GM19239 (cell line): ENCODE measurements around the gene CALR.

Experiments
- DNase-seq: peaks from one replicate; pipeline ENCODE4 v3.0.0; 2011; ENCODE audit warnings: low spot score; ENCODE audit not compliant: insufficient read length
- FAIRE-seq: peaks from 2 replicates; lab custom pipeline; 2011; peaks lifted over from hg19 to GRCh38; lab: Jason Lieb, UNC

Gene CALR

DNA sequence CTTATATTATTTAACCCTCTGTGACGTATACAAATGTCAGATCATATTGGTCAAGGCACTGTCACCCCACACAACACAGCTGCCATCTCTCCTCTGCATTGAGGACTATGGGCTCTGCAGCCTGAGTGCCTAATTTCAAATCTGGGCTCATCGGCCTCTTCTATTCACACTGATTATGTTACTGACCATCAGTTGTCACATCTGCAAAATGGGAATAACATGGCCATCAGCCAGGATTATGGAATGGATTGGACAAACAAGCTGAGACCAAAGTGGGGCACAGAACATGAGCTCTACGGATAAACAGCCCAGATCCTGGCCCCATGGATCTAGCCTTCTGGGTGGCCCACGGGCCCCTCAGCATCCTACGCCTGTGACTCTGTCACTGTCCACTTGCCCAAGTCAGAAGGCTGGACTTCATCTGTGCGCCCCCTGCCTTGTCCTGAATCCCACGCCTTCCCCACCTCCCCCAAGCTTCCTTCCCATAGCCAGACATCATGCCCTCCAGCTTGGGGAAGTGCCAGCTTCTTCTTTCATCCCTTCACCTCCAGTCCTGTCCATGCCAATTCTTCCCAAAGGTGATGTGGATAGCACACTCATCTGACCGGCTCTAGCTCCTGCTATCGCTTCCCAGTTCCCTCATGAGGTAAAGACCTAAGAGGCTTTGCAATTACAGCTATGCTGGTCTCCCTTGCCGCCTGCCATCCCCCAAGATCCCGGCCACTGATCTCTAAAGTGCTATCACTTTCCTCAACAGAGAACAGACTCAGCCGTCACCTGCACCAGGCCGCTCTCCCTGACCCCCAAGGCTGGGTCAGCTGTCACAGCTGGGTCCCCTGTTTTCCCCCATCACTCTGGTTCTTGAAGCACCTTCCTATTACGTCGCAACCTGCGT, 5.8 kb upstream of the CALR start:
- FAIRE-seq (no peak), DNase-seq (no peak)

DNA sequence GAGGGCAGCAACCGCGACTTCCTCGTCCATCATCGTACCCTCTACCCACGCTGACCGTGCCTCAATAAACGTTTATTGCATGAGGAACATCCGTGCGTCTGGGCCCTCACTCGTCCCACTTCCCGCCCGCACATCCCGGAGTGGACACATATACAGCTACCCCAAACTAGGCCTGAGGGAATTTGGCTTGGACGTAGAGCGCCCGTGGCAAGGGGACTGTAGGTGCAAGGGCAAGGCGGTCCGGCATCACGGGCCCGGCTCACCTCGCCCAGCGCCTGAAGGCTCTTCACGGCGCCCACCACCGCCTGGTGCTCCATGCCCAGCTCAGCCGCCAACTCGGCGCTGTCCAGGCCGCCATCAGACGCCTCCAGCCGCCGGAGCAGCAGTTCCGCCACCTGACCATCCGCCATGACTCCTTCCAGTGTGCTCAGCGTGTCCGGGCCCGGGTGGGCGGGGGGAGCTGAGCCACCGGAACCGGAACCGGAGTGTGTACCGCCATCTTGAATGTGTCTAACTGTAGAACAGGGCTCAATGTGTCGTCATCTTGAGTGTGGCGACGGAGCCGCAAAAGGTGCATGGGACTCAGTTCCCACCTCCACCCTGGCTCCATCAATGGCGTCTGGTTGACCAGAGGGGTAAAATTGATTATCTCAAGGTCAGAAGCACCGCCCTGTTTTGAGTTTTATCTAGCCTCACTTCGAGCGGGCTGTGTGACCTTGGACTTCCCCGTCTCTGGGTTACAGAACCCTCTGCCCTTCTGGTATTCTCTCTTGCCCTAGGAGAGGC, 4.9 kb upstream of the CALR start, which contains the start of gene FARSA:
Gene FARSA (minus strand): TSS at position 425 of the 786 bp plus-strand sequence. CDS start 15 bp downstream, at position 410.
- FAIRE-seq (peak; percentile 95), DNase-seq (peak; percentile 90)

DNA sequence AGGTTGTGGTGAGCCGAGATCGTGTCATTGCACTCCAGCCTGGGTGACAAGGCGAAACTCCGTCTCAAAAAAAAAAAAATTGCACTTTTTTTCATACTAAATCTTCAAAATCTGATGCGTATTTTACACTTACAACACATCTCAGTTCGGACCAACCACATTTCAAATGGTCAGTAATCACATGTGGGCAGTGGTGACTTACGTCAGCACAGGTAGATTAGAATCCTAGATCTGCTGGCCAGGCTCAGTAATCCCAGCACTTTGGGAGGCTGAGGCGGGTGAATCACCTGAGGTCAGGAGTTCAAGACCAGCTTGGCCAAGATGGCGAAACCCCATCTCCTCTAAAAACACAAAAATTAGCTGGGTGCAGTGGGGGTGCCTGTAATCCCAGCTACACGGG, 3.3 kb upstream of the CALR start:
- no peak for FAIRE-seq
- no peak for DNase-seq

DNA sequence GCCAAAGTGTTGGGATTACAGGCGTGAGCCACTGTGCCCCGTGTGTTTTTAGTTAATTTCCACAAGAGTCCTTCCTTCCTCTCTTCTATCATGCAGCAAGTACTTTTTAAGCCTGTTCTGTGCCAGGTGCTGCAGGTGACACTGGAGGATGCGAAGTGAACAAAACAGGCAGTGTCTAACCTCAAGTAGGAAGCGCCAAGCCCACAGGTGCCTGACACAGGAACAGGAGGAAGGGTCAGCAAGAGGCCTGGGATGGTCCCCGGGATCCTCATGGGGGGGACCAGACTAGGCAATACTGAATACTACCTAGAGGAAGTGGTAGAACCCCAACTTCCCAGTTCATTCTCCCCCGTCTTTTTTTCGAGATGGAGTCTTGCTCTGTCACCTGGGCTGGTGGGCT, 1.8 kb upstream of the CALR start:
- no peak for DNase-seq
- no peak for FAIRE-seq

DNA sequence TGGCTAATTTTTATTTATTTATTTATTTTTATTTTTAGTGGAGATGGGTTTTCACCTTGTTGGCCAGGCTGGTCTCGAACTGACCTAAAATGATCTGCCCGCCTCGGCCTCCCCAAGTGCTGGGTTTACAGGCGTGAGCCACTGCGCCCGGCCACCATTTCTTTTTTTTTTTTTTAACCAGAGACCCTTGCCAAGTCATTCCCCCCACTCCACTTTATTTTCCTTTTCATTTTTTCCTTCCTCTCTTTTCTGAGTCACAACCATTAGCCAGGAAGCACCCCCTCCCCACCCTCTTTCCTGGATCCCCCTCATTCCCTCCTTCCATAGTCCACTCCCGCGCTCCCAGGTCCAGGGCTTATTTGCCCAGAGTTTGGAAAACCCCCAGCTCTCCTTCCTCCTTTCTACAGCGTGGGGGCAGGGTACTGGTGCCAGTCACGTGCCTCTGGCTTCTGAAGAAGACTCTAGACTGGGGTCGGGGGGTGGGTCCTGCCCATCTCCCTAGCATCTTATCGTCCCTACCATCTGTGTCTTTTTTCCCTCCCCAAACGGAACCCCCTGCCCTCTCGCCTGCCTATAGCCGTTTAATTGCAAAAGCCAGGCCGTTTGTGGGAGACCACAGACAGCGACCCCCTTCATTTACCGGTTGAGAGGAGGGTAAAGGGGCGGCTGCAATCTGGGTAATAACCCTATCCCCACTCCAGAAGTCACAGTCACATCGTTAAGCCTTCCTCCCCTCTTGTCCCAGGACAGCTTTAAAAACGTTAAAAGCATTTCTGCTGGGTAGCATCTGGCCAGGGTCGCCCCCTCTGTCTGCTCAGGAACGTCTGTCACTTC, 1.1 kb upstream of the CALR start:
- FAIRE-seq: peak; percentile 23

DNA sequence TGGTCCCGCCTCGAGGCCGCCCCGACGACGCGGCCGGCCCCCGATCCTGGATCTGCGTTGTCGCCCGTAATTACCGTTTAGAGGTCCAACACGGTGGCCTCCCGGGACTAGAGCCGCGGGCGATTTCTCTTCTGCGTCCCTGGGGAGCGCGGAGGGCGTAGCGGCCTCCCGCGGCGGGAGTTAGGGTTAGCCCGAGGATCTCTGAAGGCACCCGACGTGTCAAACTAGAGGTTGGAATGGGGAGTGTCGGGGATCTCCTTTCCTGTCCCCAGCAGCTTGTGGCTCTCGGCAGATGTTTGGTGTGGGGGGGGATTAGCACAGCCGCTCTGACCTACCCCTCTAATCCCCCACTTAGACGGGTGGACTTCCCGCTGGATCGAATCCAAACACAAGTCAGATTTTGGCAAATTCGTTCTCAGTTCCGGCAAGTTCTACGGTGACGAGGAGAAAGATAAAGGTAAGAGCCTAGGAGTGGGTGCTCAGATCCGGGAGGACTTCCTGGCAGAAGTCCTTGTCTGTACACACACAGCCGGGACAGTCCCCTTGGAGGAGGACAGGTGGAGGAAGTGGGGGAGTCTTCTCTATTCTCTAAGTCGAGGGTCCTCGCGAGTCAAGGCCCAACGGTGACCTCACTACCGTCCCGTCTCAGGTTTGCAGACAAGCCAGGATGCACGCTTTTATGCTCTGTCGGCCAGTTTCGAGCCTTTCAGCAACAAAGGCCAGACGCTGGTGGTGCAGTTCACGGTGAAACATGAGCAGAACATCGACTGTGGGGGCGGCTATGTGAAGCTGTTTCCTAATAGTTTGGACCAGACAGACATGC, 581 bp downstream of the CALR start:
- FAIRE-seq (peak; percentile 76), DNase-seq (no peak)

More for the DNA sequence above, 1.1 kb upstream of the CALR start:
- no peak for DNase-seq

DNA sequence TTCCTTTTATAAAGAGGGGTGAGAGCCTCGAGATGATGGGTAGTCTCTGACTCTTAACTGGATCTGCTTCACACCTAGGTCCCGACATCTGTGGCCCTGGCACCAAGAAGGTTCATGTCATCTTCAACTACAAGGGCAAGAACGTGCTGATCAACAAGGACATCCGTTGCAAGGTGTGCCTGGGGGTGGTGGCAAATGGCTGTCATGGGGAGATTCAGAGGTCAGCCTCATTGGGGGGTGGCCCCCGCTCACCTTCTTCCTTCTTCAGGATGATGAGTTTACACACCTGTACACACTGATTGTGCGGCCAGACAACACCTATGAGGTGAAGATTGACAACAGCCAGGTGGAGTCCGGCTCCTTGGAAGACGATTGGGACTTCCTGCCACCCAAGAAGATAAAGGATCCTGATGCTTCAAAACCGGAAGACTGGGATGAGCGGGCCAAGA, 1.6 kb downstream of the CALR start:
- FAIRE-seq: no peak
- DNase-seq: no peak

DNA sequence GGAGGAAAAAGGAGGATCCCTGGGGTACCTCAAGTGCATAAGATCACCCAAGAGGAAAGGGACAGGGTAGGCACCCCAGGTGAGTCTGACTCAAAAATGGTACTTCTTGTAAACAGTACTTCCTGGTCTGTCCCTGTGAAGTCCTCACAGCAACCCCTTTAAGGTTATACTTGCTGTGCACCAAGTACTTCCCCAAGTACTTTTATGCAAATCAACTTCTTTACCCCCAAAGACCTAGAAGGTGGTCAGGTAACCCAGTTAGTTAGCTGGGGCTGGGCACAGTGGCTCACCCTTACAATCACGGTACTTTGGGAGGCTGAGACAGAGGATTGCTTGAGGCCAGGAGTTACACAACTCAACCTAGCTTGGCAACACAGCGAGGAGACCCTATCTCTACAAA, 2.5 kb downstream of the CALR start:
- DNase-seq (no peak), FAIRE-seq (no peak)

DNA sequence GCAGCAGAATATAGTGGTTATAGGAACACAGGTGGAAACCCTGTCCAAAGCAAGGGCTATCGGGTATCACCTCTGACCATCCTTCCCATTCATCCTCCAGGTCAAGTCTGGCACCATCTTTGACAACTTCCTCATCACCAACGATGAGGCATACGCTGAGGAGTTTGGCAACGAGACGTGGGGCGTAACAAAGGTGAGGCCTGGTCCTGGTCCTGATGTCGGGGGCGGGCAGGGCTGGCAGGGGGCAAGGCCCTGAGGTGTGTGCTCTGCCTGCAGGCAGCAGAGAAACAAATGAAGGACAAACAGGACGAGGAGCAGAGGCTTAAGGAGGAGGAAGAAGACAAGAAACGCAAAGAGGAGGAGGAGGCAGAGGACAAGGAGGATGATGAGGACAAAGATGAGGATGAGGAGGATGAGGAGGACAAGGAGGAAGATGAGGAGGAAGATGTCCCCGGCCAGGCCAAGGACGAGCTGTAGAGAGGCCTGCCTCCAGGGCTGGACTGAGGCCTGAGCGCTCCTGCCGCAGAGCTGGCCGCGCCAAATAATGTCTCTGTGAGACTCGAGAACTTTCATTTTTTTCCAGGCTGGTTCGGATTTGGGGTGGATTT, 5.1 kb downstream of the CALR start:
- FAIRE-seq (no peak), DNase-seq (no peak)

DNA sequence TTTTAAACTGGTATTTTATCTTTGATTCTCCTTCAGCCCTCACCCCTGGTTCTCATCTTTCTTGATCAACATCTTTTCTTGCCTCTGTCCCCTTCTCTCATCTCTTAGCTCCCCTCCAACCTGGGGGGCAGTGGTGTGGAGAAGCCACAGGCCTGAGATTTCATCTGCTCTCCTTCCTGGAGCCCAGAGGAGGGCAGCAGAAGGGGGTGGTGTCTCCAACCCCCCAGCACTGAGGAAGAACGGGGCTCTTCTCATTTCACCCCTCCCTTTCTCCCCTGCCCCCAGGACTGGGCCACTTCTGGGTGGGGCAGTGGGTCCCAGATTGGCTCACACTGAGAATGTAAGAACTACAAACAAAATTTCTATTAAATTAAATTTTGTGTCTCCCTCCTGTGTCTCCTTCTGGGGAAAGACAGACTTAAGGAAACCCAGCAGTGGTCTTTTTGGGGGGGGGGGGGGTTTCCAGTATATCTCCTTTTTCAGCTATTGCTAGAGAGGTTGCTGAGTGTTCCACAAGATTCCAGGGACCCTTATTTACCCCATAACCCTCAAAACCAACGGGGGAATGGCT, 5.8 kb downstream of the CALR start:
- FAIRE-seq (no peak), DNase-seq (no peak)

DNA sequence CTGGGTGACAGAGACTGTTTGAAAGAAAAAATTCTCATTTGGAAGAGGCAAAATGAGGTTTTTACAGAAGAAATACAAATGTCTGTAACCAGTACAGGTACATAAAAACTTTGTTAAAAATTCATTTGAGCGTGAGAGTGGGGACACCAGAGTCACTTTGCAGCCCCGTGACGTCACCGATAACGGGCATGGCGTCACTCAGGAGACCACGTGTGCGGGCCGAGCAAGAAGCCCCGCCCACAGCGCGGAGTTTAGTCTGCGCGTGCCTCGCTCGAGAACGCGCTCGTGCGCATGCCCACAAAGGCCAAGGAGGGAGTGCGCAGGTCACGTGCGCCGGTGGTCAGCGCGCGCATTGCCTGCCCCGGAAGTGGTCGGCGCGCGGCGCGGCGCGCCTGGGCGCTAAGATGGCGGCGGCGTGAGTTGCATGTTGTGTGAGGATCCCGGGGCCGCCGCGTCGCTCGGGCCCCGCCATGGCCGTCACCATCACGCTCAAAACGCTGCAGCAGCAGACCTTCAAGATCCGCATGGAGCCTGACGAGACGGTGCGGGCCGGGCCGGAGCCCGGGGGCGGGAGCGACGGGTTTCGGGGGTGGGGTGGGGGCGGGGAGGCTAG, 7.2 kb downstream of the CALR start, which contains the start of gene RAD23A:
Gene RAD23A (plus strand): TSS at position 384 of the 613 bp plus-strand sequence. CDS start 87 bp downstream, at position 471.
- FAIRE-seq: peak; percentile 99
- peak; percentile 84 for DNase-seq

DNA sequence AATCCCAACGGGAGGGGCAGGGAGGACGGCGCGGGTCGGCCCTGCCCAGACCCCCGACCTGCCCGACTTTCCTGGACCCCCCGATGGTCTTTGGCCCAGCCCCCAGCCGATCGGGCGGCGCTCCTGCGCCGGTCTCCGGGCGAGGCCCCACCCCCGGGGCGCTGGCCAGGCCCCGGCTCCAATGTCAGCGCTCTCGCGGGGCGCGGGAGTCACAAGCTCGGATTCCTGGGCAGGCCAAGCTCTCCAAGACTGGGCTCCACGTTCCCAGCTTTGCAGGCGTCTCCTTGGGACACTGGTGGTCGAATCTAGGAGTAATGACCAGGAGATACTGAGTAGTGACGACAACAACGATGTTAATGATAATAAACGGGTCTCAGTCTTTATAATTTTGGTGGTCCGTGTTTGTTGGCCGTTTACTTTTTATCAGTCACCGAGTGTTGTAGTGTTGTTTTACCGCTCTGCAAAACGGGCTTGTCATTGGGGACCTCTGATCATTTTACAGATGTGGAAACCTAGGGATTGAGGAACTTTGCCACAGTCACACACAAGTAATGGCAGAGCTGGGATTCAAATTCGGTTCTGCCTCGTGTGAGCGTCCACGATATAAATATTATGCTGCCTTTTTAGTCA, 7.8 kb downstream of the CALR start:
- peak; percentile 68 for FAIRE-seq

DNA sequence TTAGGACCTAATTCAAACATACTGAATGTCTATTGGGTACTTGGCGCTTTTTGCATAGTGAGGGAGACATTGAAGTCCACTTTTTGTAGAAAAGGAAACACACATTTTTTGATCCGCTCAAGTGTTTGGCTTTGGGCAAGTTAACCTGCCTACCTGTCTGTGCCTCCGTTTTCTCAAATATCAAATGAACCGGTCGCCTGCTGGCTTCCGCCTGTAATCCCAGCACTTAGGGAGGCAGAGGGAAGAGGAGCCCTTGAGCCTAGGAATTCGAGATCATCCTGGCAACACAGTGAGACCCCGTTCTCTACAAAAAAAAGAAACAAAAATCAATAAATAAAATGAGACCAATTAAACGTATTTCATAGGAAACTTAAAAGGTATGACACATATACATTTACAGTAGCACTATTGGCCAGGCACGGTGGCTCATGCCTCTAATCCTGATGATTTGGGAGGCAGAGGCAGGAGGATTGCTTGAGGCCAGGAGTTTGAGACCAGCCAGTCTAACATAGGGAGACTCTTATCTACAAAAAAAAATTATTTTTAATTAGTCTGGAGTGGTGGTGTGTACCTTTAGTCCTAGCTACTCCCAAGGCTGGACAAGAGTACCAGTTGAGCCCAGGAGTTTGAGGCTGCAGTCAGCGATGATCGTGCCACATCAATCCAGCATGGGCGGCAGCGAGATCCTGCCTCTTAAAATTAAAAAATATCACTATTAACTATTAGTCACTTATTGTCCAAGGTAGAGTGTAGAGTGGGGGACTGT, 8.5 kb downstream of the CALR start:
- no peak for FAIRE-seq

More for the DNA sequence above, 7.8 kb downstream of the CALR start:
- peak; percentile 40 for DNase-seq

DNA sequence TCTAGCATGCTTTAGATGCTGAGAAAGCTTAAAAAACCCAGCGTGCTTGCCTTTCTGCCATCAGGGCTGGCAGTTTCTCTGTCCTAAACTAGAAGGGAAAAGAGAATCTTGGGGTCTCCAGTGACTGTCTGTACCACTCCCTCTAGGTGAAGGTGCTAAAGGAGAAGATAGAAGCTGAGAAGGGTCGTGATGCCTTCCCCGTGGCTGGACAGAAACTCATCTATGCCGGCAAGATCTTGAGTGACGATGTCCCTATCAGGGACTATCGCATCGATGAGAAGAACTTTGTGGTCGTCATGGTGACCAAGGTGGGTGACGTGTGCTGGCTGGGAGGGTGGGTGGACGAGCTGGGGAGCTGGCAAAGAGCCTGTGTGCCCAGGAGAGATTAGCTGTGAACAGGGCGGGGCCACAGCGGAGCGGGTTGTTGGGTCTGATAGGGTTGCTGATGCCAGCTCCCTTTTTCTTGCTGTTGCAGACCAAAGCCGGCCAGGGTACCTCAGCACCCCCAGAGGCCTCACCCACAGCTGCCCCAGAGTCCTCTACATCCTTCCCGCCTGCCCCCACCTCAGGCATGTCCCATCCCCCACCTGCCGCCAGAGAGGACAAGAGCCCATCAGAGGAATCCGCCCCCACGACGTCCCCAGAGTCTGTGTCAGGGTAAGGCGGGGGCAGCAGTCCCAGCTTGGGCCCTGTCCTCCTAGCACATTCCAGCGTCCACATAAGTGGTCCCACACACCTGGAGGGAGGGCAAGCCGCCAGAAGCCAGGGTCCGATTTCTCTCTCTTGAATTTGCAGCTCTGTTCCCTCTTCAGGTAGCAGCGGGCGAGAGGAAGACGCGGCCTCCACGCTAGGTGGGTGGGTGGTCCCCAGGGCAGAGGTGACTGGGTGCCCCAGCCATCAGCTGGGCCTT, 9.5 kb downstream of the CALR start:
- FAIRE-seq: peak; percentile 8
- DNase-seq: no peak

More for the DNA sequence above, 8.5 kb downstream of the CALR start:
- no peak for DNase-seq

DNA sequence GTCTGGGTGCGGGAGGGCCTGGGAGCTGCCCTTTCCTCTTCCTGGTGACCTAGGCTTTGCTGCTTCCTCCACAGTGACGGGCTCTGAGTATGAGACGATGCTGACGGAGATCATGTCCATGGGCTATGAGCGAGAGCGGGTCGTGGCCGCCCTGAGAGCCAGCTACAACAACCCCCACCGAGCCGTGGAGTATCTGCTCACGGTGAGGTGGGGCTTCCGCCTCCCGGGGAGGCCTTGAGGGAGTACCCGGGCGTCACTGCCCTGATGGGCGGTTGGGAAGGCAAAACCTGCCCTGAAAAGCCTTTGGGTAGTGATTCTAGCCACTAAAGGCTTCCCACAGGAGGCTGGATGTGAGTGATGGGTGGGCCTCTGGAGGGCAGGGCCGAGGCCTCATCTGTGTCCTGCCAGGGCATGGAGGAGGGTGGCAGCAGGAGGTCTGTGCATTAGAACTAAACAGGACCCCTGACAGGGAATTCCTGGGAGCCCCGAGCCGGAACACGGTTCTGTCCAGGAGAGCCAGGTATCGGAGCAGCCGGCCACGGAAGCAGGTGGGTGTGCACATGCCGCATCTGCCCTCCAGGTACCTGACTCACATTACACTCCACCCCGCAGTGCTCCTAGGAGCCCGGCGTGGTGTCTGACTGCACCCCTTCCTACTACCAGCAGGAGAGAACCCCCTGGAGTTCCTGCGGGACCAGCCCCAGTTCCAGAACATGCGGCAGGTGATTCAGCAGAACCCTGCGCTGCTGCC, 10.4 kb downstream of the CALR start:
- DNase-seq: no peak
- FAIRE-seq: no peak
